ENCODE data around the gene NOXO1. TPM values are rescaled to one million over a fixed set of nuclear protein-coding genes. Genes with fewer than 3 reads are reported as not detected.

Gene NOXO1
- total and polyA plus RNA-seq, 10 of the 15 experiments (the other 5 are each of a cell fraction or from before 2014, with no cell fraction given) = 0.09 to 0.76 (median 0.26) TPM; not detected in 4

DNA sequence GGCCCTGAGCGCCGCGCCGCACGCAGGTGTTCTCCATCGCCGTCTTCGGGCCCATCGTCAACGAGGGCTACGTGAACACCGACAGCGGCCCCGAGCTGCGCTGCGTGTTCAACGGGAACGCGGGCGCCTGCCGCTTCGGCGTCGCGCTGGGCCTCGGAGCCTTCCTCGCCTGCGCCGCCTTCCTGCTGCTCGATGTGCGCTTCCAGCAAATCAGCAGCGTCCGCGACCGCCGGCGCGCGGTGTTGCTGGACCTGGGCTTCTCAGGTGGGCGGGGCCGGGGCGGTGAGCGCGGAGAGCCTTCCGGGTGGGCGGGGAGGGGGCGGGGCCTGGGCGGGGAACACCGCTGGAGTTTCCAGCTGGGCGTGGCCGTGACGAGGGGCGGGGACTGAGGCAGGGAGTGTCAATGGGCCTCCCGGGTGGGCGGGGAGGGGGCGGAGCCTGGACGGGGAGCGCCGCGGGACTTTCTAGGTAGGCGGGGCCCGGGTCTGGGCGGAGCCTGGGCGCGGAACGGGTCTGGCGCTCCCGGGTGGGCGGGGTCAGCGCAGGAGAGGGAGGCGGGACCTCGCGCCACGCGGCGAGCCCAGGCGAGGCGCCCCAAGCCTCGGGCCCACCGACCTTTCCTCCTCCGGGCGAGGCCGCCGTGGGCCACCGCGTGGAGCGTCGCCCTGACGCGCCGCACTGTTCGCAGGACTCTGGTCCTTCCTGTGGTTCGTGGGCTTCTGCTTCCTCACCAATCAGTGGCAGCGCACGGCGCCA, 10.9 kb upstream of the NOXO1 start (continued):
- TF ChIP-seq, protein P1, sequence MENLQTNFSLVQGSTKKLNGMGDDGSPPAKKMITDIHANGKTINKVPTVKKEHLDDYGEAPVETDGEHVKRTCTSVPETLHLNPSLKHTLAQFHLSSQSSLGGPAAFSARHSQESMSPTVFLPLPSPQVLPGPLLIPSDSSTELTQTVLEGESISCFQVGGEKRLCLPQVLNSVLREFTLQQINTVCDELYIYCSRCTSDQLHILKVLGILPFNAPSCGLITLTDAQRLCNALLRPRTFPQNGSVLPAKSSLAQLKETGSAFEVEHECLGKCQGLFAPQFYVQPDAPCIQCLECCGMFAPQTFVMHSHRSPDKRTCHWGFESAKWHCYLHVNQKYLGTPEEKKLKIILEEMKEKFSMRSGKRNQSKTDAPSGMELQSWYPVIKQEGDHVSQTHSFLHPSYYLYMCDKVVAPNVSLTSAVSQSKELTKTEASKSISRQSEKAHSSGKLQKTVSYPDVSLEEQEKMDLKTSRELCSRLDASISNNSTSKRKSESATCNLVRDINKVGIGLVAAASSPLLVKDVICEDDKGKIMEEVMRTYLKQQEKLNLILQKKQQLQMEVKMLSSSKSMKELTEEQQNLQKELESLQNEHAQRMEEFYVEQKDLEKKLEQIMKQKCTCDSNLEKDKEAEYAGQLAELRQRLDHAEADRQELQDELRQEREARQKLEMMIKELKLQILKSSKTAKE (IDR thresholded peaks at IDR 0.05; ENCODE audit: low read depth, poor library complexity, severe bottlenecking) = no peak
- TF ChIP-seq PAX8 (IDR thresholded peaks at IDR 0.05) (no peak), ZBED1 (IDR thresholded peaks at IDR 0.05; ENCODE audit: borderline replicate concordance) (no peak), ETV6 (conservative IDR thresholded peaks at IDR 0.05 in 1 of 2, IDR thresholded peaks at IDR 0.05 in 1 of 2; ENCODE audit: borderline replicate concordance in 1 of 2, low read depth in 1 of 2) (no peak), RELA (IDR thresholded peaks at IDR 0.05; ENCODE audit: borderline replicate concordance, partially characterized antibody) (peak; percentile 78), ZSCAN29 (IDR thresholded peaks at IDR 0.05) (no peak), MTA3 (IDR thresholded peaks at IDR 0.05; ENCODE audit: borderline replicate concordance, low read length) (no peak), SPI1 (IDR thresholded peaks at IDR 0.05; ENCODE audit: borderline replicate concordance, insufficient read depth, low read depth, low read length) (no peak), NFXL1 (IDR thresholded peaks at IDR 0.05; ENCODE audit: borderline replicate concordance) (no peak), SUPT20H (IDR thresholded peaks at IDR 0.05; ENCODE audit: borderline replicate concordance, control insufficient read depth, low read depth, low read length) (no peak), POLR2A (IDR thresholded peaks at IDR 0.05; ENCODE audit: low read depth, low read length) (peak; percentile 84), BHLHE40 (IDR thresholded peaks at IDR 0.05; ENCODE audit: borderline replicate concordance in 1 of 2, low read depth in 2 of 2, low read length in 1 of 2) (peak in 1 of 2 experiments; percentile 29; a peak in 2 of 4 replicates), NBN (IDR thresholded peaks at IDR 0.05) (no peak), ZZZ3 (IDR thresholded peaks at IDR 0.05; ENCODE audit: control insufficient read depth, insufficient read length, low read depth) (no peak), POLR2AphosphoS5 (IDR thresholded peaks at IDR 0.05; ENCODE audit: low read length) (peak; percentile 18; the same call in 1 of the 2 replicates), SREBF2 (IDR thresholded peaks at IDR 0.05; ENCODE audit: low read length) (no peak)
- TF ChIP-seq, protein P2, sequence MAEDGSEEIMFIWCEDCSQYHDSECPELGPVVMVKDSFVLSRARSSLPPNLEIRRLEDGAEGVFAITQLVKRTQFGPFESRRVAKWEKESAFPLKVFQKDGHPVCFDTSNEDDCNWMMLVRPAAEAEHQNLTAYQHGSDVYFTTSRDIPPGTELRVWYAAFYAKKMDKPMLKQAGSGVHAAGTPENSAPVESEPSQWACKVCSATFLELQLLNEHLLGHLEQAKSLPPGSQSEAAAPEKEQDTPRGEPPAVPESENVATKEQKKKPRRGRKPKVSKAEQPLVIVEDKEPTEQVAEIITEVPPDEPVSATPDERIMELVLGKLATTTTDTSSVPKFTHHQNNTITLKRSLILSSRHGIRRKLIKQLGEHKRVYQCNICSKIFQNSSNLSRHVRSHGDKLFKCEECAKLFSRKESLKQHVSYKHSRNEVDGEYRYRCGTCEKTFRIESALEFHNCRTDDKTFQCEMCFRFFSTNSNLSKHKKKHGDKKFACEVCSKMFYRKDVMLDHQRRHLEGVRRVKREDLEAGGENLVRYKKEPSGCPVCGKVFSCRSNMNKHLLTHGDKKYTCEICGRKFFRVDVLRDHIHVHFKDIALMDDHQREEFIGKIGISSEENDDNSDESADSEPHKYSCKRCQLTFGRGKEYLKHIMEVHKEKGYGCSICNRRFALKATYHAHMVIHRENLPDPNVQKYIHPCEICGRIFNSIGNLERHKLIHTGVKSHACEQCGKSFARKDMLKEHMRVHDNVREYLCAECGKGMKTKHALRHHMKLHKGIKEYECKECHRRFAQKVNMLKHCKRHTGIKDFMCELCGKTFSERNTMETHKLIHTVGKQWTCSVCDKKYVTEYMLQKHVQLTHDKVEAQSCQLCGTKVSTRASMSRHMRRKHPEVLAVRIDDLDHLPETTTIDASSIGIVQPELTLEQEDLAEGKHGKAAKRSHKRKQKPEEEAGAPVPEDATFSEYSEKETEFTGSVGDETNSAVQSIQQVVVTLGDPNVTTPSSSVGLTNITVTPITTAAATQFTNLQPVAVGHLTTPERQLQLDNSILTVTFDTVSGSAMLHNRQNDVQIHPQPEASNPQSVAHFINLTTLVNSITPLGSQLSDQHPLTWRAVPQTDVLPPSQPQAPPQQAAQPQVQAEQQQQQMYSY (CRISPR knock-in tag; IDR thresholded peaks at IDR 0.05) = no peak
- TF ChIP-seq, protein P3, sequence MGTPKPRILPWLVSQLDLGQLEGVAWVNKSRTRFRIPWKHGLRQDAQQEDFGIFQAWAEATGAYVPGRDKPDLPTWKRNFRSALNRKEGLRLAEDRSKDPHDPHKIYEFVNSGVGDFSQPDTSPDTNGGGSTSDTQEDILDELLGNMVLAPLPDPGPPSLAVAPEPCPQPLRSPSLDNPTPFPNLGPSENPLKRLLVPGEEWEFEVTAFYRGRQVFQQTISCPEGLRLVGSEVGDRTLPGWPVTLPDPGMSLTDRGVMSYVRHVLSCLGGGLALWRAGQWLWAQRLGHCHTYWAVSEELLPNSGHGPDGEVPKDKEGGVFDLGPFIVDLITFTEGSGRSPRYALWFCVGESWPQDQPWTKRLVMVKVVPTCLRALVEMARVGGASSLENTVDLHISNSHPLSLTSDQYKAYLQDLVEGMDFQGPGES (IDR thresholded peaks at IDR 0.05) = no peak
- TF ChIP-seq, protein P4, sequence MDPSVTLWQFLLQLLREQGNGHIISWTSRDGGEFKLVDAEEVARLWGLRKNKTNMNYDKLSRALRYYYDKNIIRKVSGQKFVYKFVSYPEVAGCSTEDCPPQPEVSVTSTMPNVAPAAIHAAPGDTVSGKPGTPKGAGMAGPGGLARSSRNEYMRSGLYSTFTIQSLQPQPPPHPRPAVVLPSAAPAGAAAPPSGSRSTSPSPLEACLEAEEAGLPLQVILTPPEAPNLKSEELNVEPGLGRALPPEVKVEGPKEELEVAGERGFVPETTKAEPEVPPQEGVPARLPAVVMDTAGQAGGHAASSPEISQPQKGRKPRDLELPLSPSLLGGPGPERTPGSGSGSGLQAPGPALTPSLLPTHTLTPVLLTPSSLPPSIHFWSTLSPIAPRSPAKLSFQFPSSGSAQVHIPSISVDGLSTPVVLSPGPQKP (IDR thresholded peaks at IDR 0.05; ENCODE audit: low read depth, low read length) = no peak
- TF ChIP-seq, protein P5, sequence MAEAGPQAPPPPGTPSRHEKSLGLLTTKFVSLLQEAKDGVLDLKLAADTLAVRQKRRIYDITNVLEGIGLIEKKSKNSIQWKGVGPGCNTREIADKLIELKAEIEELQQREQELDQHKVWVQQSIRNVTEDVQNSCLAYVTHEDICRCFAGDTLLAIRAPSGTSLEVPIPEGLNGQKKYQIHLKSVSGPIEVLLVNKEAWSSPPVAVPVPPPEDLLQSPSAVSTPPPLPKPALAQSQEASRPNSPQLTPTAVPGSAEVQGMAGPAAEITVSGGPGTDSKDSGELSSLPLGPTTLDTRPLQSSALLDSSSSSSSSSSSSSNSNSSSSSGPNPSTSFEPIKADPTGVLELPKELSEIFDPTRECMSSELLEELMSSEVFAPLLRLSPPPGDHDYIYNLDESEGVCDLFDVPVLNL (IDR thresholded peaks at IDR 0.05; ENCODE audit: low read depth, low read length) = no peak

All from GM12878 (cell line).